ACC112 (cell line): ENCODE results near the gene MAP7D3.
A peak's percentile ranks its signal among the peaks of the same experiment; 100 is the strongest.

ENCODE experiments used
- H2AFZ ChIP-seq: fragments of 200-600 bp; sonication (generic); one replicate; pipeline ENCODE4 v1.6.0; 2017; ENCODE audit warnings: antibody characterized with exemption, low read length; ENCODE audit not compliant: unreplicated experiment
- H3K27ac ChIP-seq: fragments of 200-600 bp; sonication (generic); 2 replicates; pipeline ENCODE4 v1.5.1; 2014; ENCODE audit warnings: low read depth, mild to moderate bottlenecking, antibody characterized with exemption, low read length, moderate library complexity
- H3K27me3 ChIP-seq: fragments of 200-600 bp; sonication (generic); 2 replicates; pipeline ENCODE4 v1.6.1; 2014; ENCODE audit warnings: mild to moderate bottlenecking, antibody characterized with exemption, low read length, moderate library complexity, mixed read lengths; ENCODE audit not compliant: insufficient read depth
- H3K36me3 ChIP-seq: fragments of 200-600 bp; sonication (generic); 2 replicates; pipeline ENCODE4 v1.6.1; 2016; ENCODE audit warnings: mild to moderate bottlenecking, antibody characterized with exemption, low read length, moderate library complexity, mixed read lengths; ENCODE audit not compliant: insufficient read depth
- H3K4me1 ChIP-seq: fragments of 200-600 bp; sonication (generic); one replicate; pipeline ENCODE4 v1.6.1; 2016; ENCODE audit warnings: low read length, mixed read lengths; ENCODE audit not compliant: insufficient read depth, unreplicated experiment, control insufficient read depth
- H3K4me3 ChIP-seq: fragments of 200-600 bp; sonication (generic); 2 replicates; pipeline ENCODE4 v1.5.1; 2014; ENCODE audit warnings: mild to moderate bottlenecking, low read depth, low read length
- H3K79me2 ChIP-seq: fragments of 200-600 bp; sonication (generic); one replicate; pipeline ENCODE4 v1.6.0; 2016; ENCODE audit warnings: low read length; ENCODE audit not compliant: control insufficient read depth, unreplicated experiment, insufficient read depth

The MAP7D3 gene

GRCh38 chrX:136206916-136207315 is 44.3 kb downstream of the MAP7D3 start:
- Histone ChIP-seq H3K79me2 (no peaks in the 10 kb centered on the region), H3K27me3 (no peaks in the 10 kb centered on the region), H3K4me1 (peaks cover 40% of the 10 kb centered on the region), H3K36me3 (no peaks in the 10 kb centered on the region), H2AFZ (no peak overlapping the region), H3K27ac (no peak overlapping the region), H3K4me3 (no peak overlapping the region)

- H3K4me3 ChIP-seq = no peak overlapping the region
- peaks cover 37% of the 10 kb centered on the region for H3K4me1 ChIP-seq
- H3K27me3 ChIP-seq = no peaks in the 10 kb centered on the region
- H3K36me3 ChIP-seq = no peaks in the 10 kb centered on the region
- H3K27ac ChIP-seq = no peak overlapping the region
- H3K79me2 ChIP-seq = no peaks in the 10 kb centered on the region
- no peak overlapping the region for H2AFZ ChIP-seq
Measured at GRCh38 chrX:136205882-136206380, 45.3 kb downstream of the MAP7D3 start.

- H3K4me1 ChIP-seq = peaks cover 42% of the 10 kb centered on the region
- H3K27ac ChIP-seq = peak overlapping the region; percentile 88
- no peak overlapping the region for H2AFZ ChIP-seq
- H3K36me3 ChIP-seq = no peaks in the 10 kb centered on the region
- H3K27me3 ChIP-seq = no peaks in the 10 kb centered on the region
- H3K79me2 ChIP-seq = peaks cover 1% of the 10 kb centered on the region
- H3K4me3 ChIP-seq = peak overlapping the region; percentile 54; the same call in 1 of the 2 replicates
Measured at GRCh38 chrX:136204571-136204970, 46.6 kb downstream of the MAP7D3 start.

GRCh38 chrX:136203951-136204350 is 47.2 kb downstream of the MAP7D3 start:
- no peak overlapping the region for H3K4me3 ChIP-seq

GRCh38 chrX:136203438-136203837 is 47.8 kb downstream of the MAP7D3 start:
- Histone ChIP-seq H2AFZ (no peak overlapping the region), H3K27me3 (no peaks in the 10 kb centered on the region), H3K36me3 (no peaks in the 10 kb centered on the region), H3K4me1 (peaks cover 48% of the 10 kb centered on the region), H3K4me3 (peak overlapping the region; percentile 43; the same call in 1 of the 2 replicates), H3K27ac (peak overlapping the region; percentile 88), H3K79me2 (peaks cover 2% of the 10 kb centered on the region)

More at GRCh38 chrX:136203951-136204350, 47.2 kb downstream of the MAP7D3 start:
- Histone ChIP-seq H3K79me2 (peaks cover 2% of the 10 kb centered on the region), H3K27me3 (no peaks in the 10 kb centered on the region), H3K27ac (peak overlapping the region; percentile 88), H2AFZ (no peak overlapping the region), H3K36me3 (no peaks in the 10 kb centered on the region), H3K4me1 (peaks cover 45% of the 10 kb centered on the region)

GRCh38 chrX:136202889-136203288 is 48.3 kb downstream of the MAP7D3 start:
- Histone ChIP-seq H3K4me3 (peak overlapping the region; percentile 43; the same call in 1 of the 2 replicates), H3K36me3 (no peaks in the 10 kb centered on the region), H3K79me2 (peaks cover 2% of the 10 kb centered on the region), H2AFZ (no peak overlapping the region), H3K4me1 (peaks cover 52% of the 10 kb centered on the region), H3K27me3 (no peaks in the 10 kb centered on the region), H3K27ac (peak overlapping the region; percentile 88)

- H2AFZ ChIP-seq = no peak overlapping the region
- no peak overlapping the region for H3K27ac ChIP-seq
- no peak overlapping the region for H3K4me3 ChIP-seq
- H3K4me1 ChIP-seq = peaks cover 55% of the 10 kb centered on the region
- H3K27me3 ChIP-seq = no peaks in the 10 kb centered on the region
- peaks cover 2% of the 10 kb centered on the region for H3K79me2 ChIP-seq
- H3K36me3 ChIP-seq = no peaks in the 10 kb centered on the region
Measured at GRCh38 chrX:136201601-136202000, 49.6 kb downstream of the MAP7D3 start.

GRCh38 chrX:136200466-136200865 is 50.7 kb downstream of the MAP7D3 start:
- Histone ChIP-seq H3K4me3 (no peak overlapping the region), H3K27ac (no peak overlapping the region), H3K4me1 (peaks cover 54% of the 10 kb centered on the region), H3K36me3 (no peaks in the 10 kb centered on the region), H3K27me3 (no peaks in the 10 kb centered on the region), H2AFZ (no peak overlapping the region), H3K79me2 (peaks cover 2% of the 10 kb centered on the region)

- Histone ChIP-seq H2AFZ (no peak overlapping the region), H3K36me3 (no peaks in the 10 kb centered on the region), H3K4me3 (no peak overlapping the region), H3K4me1 (peaks cover 44% of the 10 kb centered on the region), H3K27ac (peak overlapping the region; percentile 39), H3K79me2 (peaks cover 2% of the 10 kb centered on the region), H3K27me3 (no peaks in the 10 kb centered on the region)
Measured at GRCh38 chrX:136199365-136199764, 51.8 kb downstream of the MAP7D3 start.

- Histone ChIP-seq H3K27me3 (no peaks in the 10 kb centered on the region), H3K4me3 (no peak overlapping the region), H3K4me1 (peaks cover 41% of the 10 kb centered on the region), H3K79me2 (peaks cover 7% of the 10 kb centered on the region), H2AFZ (no peak overlapping the region), H3K36me3 (no peaks in the 10 kb centered on the region), H3K27ac (peak overlapping the region; percentile 39)
Measured at GRCh38 chrX:136198678-136199243, 52.4 kb downstream of the MAP7D3 start.

- Histone ChIP-seq H3K27ac (no peak overlapping the region; the same call in 1 of the 2 replicates), H3K36me3 (no peaks in the 10 kb centered on the region), H3K4me1 (peaks cover 41% of the 10 kb centered on the region), H3K79me2 (peaks cover 7% of the 10 kb centered on the region), H3K4me3 (no peak overlapping the region), H2AFZ (no peak overlapping the region), H3K27me3 (no peaks in the 10 kb centered on the region)
Measured at GRCh38 chrX:136198010-136198409, 53.2 kb downstream of the MAP7D3 start.
